Liver (tissue), 3 donors: ENCODE data around the gene FBXO3.
A peak's percentile ranks its signal among the peaks of the same experiment; 100 is the strongest.

ENCODE experiments used
- EGR1 ChIP-seq, 2 donors: IDR thresholded peaks; 2 replicates each; pipeline ENCODE4 v1.6.1; 2016 to 2018; ENCODE audit warnings: antibody characterized with exemption in 2 of 2, low read depth in 2 of 2
- GABPA ChIP-seq, 2 donors: IDR thresholded peaks in 1 of 2; conservative IDR thresholded peaks in 1 of 2; 2 replicates each; pipeline ENCODE4 v1.6.1; 2016; ENCODE audit warnings: antibody characterized with exemption in 2 of 2, mild to moderate bottlenecking in 1 of 2, moderate library complexity in 1 of 2
- RAD21 ChIP-seq, 2 donors: IDR thresholded peaks; 2 replicates each; pipeline ENCODE4 v1.6.1; 2016; ENCODE audit warnings: antibody characterized with exemption in 2 of 2, mild to moderate bottlenecking in 2 of 2
- REST ChIP-seq: IDR thresholded peaks from 2 replicates; pipeline ENCODE4 v1.6.1; 2016; ENCODE audit warnings: antibody characterized with exemption, mild to moderate bottlenecking
- YY1 ChIP-seq: IDR thresholded peaks from 2 replicates; pipeline ENCODE4 v1.6.1; 2016; ENCODE audit warnings: antibody characterized with exemption, mild to moderate bottlenecking
- TF ChIP-seq, protein P1 (sequence below): fragments of 150-350 bp; IDR thresholded peaks from 2 replicates; pipeline ENCODE4 v1.5.1; 2017; ENCODE audit warnings: improper control_type of control experiment, low read depth, low read length; ENCODE audit not compliant: missing input control
- donor health status: healthy.
- donor health status: healthy.

DNA sequence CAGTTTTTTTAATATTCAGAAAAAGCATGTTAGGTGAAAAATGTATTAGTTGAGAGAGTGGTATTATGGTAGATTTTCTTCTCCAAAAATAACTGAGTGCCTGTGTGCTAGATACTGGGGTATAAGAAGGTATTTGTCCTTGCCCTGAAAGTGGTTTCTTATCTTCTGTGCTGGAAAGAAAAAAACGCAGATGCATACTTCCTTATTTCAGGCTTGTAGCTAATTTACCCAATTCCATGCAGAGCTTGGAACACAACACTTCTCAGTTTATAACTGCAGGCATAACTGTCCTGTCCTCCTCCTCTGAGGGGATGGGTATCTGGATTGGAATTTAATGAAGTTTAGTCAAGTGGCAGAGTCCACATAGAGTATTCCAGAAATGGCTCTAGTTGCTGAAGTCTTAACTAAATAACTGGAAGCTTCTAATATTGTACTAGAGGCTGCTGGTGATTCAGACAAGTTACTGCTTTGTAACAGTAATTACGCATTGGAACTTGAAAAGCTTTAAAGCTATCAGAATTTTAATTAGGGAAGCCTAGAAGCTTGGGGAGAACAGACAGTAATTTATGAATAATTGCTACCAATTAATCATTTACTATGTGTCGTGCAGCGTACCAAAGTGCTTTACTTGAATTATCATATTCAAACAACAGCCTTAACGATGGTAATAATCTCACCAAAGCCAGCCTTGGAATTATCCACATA, 61.0 kb downstream of the FBXO3 start:
- TF ChIP-seq, protein P1, sequence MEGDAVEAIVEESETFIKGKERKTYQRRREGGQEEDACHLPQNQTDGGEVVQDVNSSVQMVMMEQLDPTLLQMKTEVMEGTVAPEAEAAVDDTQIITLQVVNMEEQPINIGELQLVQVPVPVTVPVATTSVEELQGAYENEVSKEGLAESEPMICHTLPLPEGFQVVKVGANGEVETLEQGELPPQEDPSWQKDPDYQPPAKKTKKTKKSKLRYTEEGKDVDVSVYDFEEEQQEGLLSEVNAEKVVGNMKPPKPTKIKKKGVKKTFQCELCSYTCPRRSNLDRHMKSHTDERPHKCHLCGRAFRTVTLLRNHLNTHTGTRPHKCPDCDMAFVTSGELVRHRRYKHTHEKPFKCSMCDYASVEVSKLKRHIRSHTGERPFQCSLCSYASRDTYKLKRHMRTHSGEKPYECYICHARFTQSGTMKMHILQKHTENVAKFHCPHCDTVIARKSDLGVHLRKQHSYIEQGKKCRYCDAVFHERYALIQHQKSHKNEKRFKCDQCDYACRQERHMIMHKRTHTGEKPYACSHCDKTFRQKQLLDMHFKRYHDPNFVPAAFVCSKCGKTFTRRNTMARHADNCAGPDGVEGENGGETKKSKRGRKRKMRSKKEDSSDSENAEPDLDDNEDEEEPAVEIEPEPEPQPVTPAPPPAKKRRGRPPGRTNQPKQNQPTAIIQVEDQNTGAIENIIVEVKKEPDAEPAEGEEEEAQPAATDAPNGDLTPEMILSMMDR = no peak
- no peak for TF ChIP-seq REST
- peak; percentile 18 for TF ChIP-seq YY1
- no peak for TF ChIP-seq RAD21 (IDR thresholded peaks at IDR 0.05)
- no peak for TF ChIP-seq GABPA (IDR thresholded peaks at IDR 0.05 in 1 of 2, conservative IDR thresholded peaks at IDR 0.05 in 1 of 2)
- TF ChIP-seq EGR1 (IDR thresholded peaks at IDR 0.05; ENCODE audit: low read depth in 2 of 2) = no peak
